22Rv1 (cell line): ENCODE data around the gene ERVV-1.

ENCODE experiments used
- ZFX ChIP-seq: fragments of 450-650 bp; IDR thresholded peaks from 2 replicates; pipeline ENCODE4 v1.6.1; 2017; ENCODE audit warnings: antibody characterized with exemption, borderline replicate concordance
- TF ChIP-seq, protein P1 (sequence below): fragments of 450-650 bp; IDR thresholded peaks from 2 replicates; pipeline ENCODE4 v1.5.1; 2017; ENCODE audit warnings: mild to moderate bottlenecking

DNA sequence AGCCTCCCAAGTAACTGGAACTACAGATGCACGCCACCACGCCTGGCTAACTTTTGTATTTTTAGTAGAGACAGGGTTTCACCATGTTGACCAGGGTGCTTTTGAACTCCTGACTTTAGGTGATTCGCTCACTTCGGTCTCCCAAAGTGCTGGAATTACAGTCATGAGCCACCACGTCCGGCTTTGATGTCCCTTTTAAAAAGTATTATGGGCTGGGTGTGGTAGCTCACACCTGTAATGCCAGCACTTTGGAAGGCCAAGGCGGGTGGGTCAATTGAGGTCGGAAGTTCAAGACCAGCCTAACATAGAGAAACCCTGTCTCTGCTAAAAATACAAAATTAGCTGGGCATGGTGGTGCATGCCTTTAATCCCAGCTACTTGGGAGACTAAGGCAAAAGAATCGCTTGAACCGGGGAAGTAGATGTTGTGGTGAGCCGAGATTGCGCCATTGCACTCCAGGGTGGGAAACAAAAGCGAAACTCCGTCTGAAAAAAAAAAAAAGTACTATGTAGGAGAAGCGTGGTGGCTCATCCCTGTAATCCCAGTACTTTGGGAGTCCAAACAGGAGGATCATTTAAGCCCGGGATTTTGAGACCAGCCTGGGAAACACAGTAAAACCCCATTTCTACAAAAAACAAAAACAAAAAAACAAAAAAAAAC is 22.8 kb upstream of the ERVV-1 start:
- TF ChIP-seq, protein P1, sequence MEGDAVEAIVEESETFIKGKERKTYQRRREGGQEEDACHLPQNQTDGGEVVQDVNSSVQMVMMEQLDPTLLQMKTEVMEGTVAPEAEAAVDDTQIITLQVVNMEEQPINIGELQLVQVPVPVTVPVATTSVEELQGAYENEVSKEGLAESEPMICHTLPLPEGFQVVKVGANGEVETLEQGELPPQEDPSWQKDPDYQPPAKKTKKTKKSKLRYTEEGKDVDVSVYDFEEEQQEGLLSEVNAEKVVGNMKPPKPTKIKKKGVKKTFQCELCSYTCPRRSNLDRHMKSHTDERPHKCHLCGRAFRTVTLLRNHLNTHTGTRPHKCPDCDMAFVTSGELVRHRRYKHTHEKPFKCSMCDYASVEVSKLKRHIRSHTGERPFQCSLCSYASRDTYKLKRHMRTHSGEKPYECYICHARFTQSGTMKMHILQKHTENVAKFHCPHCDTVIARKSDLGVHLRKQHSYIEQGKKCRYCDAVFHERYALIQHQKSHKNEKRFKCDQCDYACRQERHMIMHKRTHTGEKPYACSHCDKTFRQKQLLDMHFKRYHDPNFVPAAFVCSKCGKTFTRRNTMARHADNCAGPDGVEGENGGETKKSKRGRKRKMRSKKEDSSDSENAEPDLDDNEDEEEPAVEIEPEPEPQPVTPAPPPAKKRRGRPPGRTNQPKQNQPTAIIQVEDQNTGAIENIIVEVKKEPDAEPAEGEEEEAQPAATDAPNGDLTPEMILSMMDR = no peak
- no peak for TF ChIP-seq ZFX
